ENCODE measurements around the gene SYNDIG1.
"Not testable (repeated sequence)": the region's sequence is repeated elsewhere in the genome, so short reads cannot be mapped to it uniquely, and the experiment has no call there.

SYNDIG1 gene

DNA sequence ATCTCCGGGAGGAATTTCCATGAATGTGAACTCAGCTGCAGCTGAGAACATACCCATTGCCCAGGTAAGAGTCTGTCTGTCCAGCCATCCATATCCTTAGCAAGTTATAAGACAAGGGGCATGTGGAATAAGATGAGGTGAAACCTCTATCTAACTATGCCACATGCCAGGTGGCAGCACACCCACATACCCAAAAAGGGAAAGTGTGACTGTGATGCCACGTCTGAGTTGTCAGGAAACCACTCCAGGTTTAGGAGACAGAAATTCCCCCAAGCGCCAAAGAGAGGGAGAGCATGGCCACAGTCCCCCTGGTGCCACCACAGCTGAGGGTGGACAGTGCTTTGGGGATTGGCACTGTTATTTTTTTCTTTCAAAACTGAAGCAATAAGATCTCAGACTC lies 36.7 kb downstream of the SYNDIG1 start:
- TF ChIP-seq, protein P1, sequence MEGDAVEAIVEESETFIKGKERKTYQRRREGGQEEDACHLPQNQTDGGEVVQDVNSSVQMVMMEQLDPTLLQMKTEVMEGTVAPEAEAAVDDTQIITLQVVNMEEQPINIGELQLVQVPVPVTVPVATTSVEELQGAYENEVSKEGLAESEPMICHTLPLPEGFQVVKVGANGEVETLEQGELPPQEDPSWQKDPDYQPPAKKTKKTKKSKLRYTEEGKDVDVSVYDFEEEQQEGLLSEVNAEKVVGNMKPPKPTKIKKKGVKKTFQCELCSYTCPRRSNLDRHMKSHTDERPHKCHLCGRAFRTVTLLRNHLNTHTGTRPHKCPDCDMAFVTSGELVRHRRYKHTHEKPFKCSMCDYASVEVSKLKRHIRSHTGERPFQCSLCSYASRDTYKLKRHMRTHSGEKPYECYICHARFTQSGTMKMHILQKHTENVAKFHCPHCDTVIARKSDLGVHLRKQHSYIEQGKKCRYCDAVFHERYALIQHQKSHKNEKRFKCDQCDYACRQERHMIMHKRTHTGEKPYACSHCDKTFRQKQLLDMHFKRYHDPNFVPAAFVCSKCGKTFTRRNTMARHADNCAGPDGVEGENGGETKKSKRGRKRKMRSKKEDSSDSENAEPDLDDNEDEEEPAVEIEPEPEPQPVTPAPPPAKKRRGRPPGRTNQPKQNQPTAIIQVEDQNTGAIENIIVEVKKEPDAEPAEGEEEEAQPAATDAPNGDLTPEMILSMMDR (IDR thresholded peaks at IDR 0.05; ENCODE audit: low read depth, low read length): no peak
- DNase-seq (ENCODE audit: extremely low read depth, low read depth): no peak

DNA sequence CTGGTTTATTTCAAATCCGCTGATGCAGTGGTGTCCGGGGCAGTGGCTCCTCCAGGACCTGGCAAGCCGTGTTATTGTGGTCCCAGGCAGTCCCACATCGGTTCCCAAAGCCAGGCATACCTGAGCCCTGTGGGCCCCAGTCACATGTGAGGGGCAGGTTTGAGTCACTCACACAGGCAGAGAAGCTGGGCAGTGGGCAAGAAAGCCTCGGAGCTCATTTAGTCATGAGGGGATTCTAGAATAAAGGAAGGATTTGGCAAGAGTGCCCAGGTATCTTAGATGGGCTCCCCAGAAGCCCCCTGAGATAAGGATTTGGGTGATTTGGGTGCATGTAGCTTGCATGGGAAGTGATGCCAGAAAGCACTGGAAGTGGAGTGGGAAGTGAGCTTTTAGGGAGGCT lies 37.3 kb downstream of the SYNDIG1 start:
- TF ChIP-seq, protein P1 (IDR thresholded peaks at IDR 0.05; ENCODE audit: low read depth, low read length): no peak
- DNase-seq (ENCODE audit: extremely low read depth, low read depth): no peak

DNA sequence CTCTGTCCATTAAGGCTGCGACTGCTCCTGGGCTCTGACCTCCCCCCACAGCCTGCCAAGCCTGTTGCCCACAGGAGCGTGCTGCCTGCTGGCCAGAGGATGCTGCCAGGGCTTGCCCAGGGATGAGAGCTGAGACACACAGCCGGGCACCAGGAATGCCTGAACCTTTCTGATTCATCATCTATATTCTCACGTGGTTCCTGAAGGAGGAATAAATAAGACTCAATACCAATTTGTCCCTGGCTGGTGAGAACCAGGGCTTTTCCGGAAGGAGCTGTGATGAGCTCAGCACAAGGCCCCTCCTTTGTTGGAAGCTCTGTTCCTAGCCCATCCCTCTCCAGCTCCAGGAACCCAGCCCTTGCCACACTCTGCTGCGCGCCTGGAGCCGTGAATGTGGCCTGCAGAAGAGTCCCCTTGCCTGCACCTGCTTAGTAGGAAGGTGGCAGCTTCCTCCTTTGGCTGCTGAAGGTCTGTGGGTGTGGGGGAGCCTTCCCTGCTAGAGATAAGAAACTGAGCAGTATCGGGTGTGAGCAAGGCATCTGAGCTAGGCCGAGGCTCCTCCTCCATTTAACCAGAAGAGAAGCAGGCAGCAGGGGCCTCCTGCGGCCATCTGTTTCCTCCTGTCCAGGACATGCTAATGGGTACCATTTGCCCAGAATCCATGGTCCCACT lies 37.9 kb downstream of the SYNDIG1 start:
- TF ChIP-seq, protein P1 (IDR thresholded peaks at IDR 0.05; ENCODE audit: low read depth, low read length): no peak
- no peak for DNase-seq (ENCODE audit: extremely low read depth, low read depth)

DNA sequence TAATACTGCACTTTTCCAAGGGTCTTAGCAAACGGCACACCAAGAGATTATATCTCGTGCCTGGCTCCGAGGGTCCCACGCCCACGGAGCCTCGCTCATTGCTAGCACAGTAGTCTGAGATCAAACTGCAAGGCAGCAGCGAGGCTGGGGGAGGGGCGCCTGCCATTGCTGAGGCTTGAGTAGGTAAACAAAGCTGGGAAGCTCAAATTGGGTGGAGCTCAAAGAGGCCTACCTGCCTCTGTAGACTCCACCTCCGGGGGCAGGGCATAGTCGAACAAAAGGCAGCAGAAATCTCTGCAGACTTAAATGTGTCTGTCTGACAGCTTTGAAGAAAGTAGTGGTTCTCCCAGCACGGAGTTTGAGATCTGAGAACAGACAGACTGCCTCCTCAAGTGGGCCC lies 43.0 kb downstream of the SYNDIG1 start:
- not testable (repeated sequence) for DNase-seq (ENCODE audit: extremely low read depth, low read depth)

DNA sequence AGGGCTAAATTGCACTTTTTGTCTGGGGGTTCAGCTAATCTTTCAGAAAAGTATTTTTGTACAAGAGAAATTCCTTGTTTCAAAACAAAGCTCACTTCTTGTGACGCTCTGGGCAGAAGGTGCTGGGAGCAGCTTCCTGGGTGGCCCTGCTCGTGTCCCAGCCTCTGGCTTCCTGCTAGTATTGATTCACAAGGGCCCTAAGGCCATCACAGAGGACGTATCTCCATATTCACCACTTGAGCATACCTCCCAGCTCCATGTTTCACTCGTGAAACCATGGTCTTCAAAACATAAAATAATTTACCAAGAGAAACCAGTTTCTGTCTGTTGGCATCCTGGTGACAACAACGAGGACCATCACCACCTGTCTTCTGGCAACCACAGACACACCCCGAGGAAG lies 49.1 kb downstream of the SYNDIG1 start:
- TF ChIP-seq, protein P1 (IDR thresholded peaks at IDR 0.05; ENCODE audit: low read depth, low read length): no peak
- no peak for DNase-seq (ENCODE audit: extremely low read depth, low read depth)

DNA sequence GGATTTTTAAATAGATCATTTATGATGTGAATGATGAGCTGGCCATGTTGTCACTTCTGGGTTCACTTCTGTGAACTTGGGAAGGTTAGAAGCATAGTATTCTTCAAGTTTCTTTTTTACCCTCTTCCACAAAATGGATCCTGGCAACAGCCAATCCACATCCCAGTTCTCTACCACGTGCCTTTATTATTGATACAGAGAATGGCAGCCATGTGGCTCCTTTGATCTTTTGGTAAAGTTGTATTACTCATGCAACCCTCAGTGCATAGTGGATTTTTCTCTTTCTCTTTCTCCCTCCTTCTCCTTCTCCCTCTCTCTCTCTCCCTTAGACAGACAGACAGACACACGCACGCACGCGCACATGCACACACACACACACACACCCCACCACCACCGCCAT lies 50.0 kb downstream of the SYNDIG1 start:
- TF ChIP-seq, protein P1 (IDR thresholded peaks at IDR 0.05; ENCODE audit: low read depth, low read length): no peak
- DNase-seq (ENCODE audit: extremely low read depth, low read depth): no peak

DNA sequence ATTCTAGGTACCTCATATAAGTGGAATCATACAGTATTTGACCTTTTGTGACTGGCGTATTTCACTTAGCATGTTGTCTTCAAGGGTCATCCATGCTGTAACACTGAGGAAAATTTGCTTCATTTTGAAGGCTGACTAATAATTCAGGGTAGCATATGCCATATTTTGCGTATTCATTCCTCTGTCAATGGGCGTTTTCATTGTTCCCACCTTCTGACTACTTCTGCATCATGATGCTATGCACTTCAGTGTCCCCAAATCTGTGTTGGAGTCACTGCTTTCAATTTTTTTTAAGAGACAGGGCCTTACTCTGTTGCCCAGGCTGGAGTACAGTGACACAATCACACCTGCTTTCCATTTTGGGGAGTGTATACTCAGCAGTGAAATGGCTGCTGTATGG lies 51.6 kb downstream of the SYNDIG1 start:
- DNase-seq (ENCODE audit: extremely low read depth, low read depth): no peak
- TF ChIP-seq, protein P1 (IDR thresholded peaks at IDR 0.05; ENCODE audit: low read depth, low read length): no peak
